ENCODE results near the gene CCDC188. TPM values are rescaled to one million over a fixed set of nuclear protein-coding genes. Genes with fewer than 3 reads are reported as not detected.

The CCDC188 gene
- total and polyA plus RNA-seq, 2 of the 13 experiments (the other 11 are each of a cell fraction or from before 2014, with no cell fraction given), result not detected

DNA sequence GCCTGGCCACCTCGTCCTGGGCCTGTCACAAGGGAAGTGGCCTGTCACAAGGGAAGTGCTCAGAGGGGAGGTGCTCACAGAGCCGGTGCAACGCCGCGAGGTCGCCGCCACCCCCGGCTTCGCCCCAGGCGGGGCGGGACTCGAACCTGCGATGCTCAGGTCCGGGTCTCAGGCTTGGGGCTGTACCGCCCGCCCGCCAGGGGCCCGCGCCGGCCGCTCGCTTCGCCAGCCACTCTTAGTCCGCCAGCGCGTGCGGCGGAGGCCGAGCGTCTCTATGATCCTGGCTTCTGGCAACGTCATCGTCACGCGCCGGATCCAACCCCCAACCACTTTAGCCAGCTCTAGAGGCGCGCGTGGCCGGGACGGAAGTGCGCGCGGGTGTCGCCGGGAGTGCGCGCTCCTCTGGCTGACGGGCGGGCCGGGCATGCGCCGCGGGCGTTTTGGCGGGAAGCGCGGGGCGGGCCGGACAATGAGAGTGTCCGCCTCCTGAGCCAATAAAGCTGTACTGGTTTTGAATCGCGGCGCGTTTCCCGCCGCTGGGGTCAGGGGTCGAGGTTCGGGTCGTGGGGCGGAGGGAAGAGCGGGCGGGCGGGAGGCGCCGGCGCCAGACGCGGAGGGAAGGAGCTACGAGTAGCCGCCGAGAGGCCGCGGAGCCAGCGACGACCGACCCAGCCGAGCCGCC is 33.8 kb downstream of the CCDC188 start, which contains the start of gene TRMT2A (continued):
- TF ChIP-seq, protein P1, sequence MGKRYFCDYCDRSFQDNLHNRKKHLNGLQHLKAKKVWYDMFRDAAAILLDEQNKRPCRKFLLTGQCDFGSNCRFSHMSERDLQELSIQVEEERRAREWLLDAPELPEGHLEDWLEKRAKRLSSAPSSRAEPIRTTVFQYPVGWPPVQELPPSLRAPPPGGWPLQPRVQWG (CRISPR knock-in tag; IDR thresholded peaks at IDR 0.05; ENCODE audit: borderline replicate concordance, low read depth), result no peak
- TF ChIP-seq PRMT3 (CRISPR knock-in tag; IDR thresholded peaks at IDR 0.05; ENCODE audit: borderline replicate concordance, low read depth) (peak; percentile 70), ZNF547 (CRISPR knock-in tag; IDR thresholded peaks at IDR 0.05) (no peak; the same call in 1 of the 2 replicates), FOXA3 (CRISPR knock-in tag; IDR thresholded peaks at IDR 0.05) (peak; percentile 44), DNMT1 (CRISPR knock-in tag; IDR thresholded peaks at IDR 0.05) (peak; percentile 97), NBN (conservative IDR thresholded peaks at IDR 0.05) (no peak), HNRNPL (IDR thresholded peaks at IDR 0.05; ENCODE audit: low read depth, low read length) (no peak), ATAD3A (CRISPR knock-in tag; IDR thresholded peaks at IDR 0.05) (no peak), YEATS4 (CRISPR knock-in tag; IDR thresholded peaks at IDR 0.05; ENCODE audit: borderline replicate concordance) (peak; percentile 91), MED1 (CRISPR knock-in tag; IDR thresholded peaks at IDR 0.05) (peak; percentile 84), GTF3A (CRISPR knock-in tag; conservative IDR thresholded peaks at IDR 0.05) (no peak; the same call in 1 of the 2 replicates), ZNF333 (CRISPR knock-in tag; IDR thresholded peaks at IDR 0.05; ENCODE audit: borderline replicate concordance) (no peak), ZBTB42 (CRISPR knock-in tag; IDR thresholded peaks at IDR 0.05) (0 out of 2 replicates have a peak, but pooled peaks have one; percentile 57)
- TF ChIP-seq, protein P2, sequence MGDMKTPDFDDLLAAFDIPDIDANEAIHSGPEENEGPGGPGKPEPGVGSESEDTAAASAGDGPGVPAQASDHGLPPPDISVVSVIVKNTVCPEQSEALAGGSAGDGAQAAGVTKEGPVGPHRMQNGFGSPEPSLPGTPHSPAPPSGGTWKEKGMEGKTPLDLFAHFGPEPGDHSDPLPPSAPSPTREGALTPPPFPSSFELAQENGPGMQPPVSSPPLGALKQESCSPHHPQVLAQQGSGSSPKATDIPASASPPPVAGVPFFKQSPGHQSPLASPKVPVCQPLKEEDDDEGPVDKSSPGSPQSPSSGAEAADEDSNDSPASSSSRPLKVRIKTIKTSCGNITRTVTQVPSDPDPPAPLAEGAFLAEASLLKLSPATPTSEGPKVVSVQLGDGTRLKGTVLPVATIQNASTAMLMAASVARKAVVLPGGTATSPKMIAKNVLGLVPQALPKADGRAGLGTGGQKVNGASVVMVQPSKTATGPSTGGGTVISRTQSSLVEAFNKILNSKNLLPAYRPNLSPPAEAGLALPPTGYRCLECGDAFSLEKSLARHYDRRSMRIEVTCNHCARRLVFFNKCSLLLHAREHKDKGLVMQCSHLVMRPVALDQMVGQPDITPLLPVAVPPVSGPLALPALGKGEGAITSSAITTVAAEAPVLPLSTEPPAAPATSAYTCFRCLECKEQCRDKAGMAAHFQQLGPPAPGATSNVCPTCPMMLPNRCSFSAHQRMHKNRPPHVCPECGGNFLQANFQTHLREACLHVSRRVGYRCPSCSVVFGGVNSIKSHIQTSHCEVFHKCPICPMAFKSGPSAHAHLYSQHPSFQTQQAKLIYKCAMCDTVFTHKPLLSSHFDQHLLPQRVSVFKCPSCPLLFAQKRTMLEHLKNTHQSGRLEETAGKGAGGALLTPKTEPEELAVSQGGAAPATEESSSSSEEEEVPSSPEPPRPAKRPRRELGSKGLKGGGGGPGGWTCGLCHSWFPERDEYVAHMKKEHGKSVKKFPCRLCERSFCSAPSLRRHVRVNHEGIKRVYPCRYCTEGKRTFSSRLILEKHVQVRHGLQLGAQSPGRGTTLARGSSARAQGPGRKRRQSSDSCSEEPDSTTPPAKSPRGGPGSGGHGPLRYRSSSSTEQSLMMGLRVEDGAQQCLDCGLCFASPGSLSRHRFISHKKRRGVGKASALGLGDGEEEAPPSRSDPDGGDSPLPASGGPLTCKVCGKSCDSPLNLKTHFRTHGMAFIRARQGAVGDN (CRISPR knock-in tag; IDR thresholded peaks at IDR 0.05), result peak; percentile 90
- TF ChIP-seq, protein P3, sequence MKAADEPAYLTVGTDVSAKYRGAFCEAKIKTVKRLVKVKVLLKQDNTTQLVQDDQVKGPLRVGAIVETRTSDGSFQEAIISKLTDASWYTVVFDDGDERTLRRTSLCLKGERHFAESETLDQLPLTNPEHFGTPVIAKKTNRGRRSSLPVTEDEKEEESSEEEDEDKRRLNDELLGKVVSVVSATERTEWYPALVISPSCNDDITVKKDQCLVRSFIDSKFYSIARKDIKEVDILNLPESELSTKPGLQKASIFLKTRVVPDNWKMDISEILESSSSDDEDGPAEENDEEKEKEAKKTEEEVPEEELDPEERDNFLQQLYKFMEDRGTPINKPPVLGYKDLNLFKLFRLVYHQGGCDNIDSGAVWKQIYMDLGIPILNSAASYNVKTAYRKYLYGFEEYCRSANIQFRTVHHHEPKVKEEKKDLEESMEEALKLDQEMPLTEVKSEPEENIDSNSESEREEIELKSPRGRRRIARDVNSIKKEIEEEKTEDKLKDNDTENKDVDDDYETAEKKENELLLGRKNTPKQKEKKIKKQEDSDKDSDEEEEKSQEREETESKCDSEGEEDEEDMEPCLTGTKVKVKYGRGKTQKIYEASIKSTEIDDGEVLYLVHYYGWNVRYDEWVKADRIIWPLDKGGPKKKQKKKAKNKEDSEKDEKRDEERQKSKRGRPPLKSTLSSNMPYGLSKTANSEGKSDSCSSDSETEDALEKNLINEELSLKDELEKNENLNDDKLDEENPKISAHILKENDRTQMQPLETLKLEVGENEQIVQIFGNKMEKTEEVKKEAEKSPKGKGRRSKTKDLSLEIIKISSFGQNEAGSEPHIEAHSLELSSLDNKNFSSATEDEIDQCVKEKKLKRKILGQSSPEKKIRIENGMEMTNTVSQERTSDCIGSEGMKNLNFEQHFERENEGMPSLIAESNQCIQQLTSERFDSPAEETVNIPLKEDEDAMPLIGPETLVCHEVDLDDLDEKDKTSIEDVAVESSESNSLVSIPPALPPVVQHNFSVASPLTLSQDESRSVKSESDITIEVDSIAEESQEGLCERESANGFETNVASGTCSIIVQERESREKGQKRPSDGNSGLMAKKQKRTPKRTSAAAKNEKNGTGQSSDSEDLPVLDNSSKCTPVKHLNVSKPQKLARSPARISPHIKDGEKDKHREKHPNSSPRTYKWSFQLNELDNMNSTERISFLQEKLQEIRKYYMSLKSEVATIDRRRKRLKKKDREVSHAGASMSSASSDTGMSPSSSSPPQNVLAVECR (CRISPR knock-in tag; IDR thresholded peaks at IDR 0.05; ENCODE audit: borderline replicate concordance), result peak; percentile 96; the same call in 1 of the 2 replicates
- TF ChIP-seq, protein P4, sequence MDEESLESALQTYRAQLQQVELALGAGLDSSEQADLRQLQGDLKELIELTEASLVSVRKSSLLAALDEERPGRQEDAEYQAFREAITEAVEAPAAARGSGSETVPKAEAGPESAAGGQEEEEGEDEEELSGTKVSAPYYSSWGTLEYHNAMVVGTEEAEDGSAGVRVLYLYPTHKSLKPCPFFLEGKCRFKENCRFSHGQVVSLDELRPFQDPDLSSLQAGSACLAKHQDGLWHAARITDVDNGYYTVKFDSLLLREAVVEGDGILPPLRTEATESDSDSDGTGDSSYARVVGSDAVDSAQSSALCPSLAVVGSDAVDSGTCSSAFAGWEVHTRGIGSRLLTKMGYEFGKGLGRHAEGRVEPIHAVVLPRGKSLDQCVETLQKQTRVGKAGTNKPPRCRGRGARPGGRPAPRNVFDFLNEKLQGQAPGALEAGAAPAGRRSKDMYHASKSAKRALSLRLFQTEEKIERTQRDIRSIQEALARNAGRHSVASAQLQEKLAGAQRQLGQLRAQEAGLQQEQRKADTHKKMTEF (CRISPR knock-in tag; IDR thresholded peaks at IDR 0.05), result peak; percentile 90
- TF ChIP-seq, protein P5, sequence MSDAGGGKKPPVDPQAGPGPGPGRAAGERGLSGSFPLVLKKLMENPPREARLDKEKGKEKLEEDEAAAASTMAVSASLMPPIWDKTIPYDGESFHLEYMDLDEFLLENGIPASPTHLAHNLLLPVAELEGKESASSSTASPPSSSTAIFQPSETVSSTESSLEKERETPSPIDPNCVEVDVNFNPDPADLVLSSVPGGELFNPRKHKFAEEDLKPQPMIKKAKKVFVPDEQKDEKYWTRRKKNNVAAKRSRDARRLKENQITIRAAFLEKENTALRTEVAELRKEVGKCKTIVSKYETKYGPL (CRISPR knock-in tag; IDR thresholded peaks at IDR 0.05), result no peak
- TF ChIP-seq, protein P6, sequence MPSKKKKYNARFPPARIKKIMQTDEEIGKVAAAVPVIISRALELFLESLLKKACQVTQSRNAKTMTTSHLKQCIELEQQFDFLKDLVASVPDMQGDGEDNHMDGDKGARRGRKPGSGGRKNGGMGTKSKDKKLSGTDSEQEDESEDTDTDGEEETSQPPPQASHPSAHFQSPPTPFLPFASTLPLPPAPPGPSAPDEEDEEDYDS (CRISPR knock-in tag; IDR thresholded peaks at IDR 0.05), result 0 out of 2 replicates have a peak, but pooled peaks have one; percentile 43
